Smooth muscle cell (in vitro differentiated cells): ENCODE results near the gene IQCH. TPM values are rescaled to one million over a fixed set of nuclear protein-coding genes. Genes with fewer than 3 reads are reported as not detected.

Source experiments
- DNase-seq: peaks from one replicate; lab custom pipeline; 2025; ENCODE audit not compliant: unreplicated experiment; lab: John Stamatoyannopoulos, UW
- H2AFZ ChIP-seq: fragments of 200-600 bp; sonication (generic); 2 replicates; pipeline ENCODE4 v1.6.0; 2016; ENCODE audit warnings: antibody characterized with exemption, low read depth, mild to moderate bottlenecking
- H3F3A ChIP-seq: fragments of 200-600 bp; sonication (generic); 2 replicates; pipeline ENCODE4 v1.6.0; 2017; ENCODE audit warnings: antibody characterized with exemption, low read depth
- H3K27ac ChIP-seq: fragments of 200-600 bp; sonication (generic); 2 replicates; pipeline ENCODE4 v1.5.1; 2016; ENCODE audit warnings: low read depth, mild to moderate bottlenecking
- H3K27me3 ChIP-seq: fragments of 200-600 bp; sonication (generic); 2 replicates; pipeline ENCODE4 v1.6.1; 2016; ENCODE audit warnings: low read depth, mild to moderate bottlenecking
- H3K36me3 ChIP-seq: fragments of 200-600 bp; sonication (generic); 2 replicates; pipeline ENCODE4 v1.5.1; 2016; ENCODE audit warnings: low read depth
- H3K4me1 ChIP-seq: fragments of 200-600 bp; sonication (generic); 2 replicates; pipeline ENCODE4 v1.5.1; 2016; ENCODE audit warnings: low read depth
- H3K4me2 ChIP-seq: fragments of 200-600 bp; sonication (generic); 2 replicates; pipeline ENCODE4 v1.6.0; 2016; ENCODE audit warnings: mild to moderate bottlenecking
- H3K4me3 ChIP-seq: fragments of 200-600 bp; sonication (generic); 2 replicates; pipeline ENCODE4 v1.5.1; 2016; ENCODE audit warnings: mild to moderate bottlenecking
- H3K79me2 ChIP-seq: fragments of 200-600 bp; sonication (generic); 2 replicates; pipeline ENCODE4 v1.6.0; 2016; ENCODE audit warnings: low read depth, mild to moderate bottlenecking
- H3K9ac ChIP-seq: fragments of 200-600 bp; sonication (generic); 2 replicates; pipeline ENCODE4 v1.6.0; 2016; ENCODE audit warnings: low read depth
- H3K9me3 ChIP-seq: fragments of 200-600 bp; sonication (generic); replicated peaks from 2 replicates; pipeline ENCODE4 v1.5.1; 2016; ENCODE audit warnings: low read depth
- H4K20me1 ChIP-seq: fragments of 200-600 bp; sonication (generic); 2 replicates; pipeline ENCODE4 v1.6.0; 2016; ENCODE audit warnings: low read depth
- WGBS: methylation state at CpG from one replicate; pipeline ENCODE4 v1.1.7; 2016; ENCODE audit warnings: low lambda C conversion rate; 5-methylcytosine and 5-hydroxymethylcytosine counted together
- polyA plus RNA-seq: library from polyadenylated mRNA; unstranded; fragments of >200 nt; fragmentation: Nextera tagmentation; extraction: Ambion mirVana; gene quantifications from 2 replicates; pipeline ENCODE4 v1.2.1, GENCODE V29; 2016
- total RNA-seq: library from RNA; depleted of rRNA; stranded (reverse); fragments of >200 nt; gene quantifications from 2 replicates; pipeline ENCODE4 v1.2.3, GENCODE V29; 2014
- TF ChIP-seq, protein P1 (sequence below): fragments of 200-600 bp; sonication (generic); IDR thresholded peaks from 2 replicates; pipeline ENCODE4 v1.5.1; 2017; ENCODE audit warnings: borderline replicate concordance, mild to moderate bottlenecking, antibody characterized with exemption; ENCODE audit not compliant: insufficient read depth, poor library complexity, severe bottlenecking

Gene IQCH
- total and polyA plus RNA-seq, 2 experiments from 2014 or later: 0.86 to 2.9 TPM

DNA sequence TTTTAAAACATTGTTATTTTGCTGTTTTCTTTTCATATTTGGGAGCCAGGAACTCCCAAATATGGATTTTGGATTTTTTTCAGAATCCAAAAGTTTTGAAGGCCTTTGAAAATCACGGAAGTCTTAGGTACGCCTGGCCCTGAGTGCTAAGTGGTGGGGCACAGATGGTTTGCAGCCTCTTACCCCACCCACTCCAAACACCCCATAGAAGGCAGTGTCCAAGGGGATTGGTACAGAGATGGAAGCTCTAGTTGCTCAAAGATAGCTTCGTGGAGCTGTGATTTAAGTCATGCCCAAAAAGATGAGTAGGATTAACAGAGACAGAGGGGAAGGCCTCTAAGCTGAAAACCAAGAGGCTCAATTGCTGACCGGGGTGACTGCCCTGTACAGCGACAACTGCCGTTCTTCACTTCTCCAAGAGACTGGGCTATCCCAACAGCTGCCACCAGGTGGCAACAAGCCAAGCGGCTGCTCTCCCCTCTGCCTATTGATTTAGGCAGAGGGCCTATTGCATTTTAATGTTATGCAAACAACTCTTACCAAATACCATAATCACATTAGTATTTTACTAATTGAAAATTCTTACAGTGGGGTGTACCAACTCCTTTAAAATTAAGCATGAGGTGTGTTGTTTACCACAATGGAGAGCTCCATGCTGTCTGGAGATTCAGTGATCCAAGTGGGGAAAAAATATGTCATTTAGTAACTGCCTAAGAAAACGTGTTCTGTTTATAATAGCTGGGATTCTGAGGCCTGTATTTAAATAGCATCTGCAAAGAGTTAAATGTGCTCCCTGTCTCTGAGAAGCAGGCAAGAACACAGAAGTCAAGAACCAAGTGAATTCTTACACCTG is 202.3 kb downstream of the IQCH start:
- TF ChIP-seq, protein P1, sequence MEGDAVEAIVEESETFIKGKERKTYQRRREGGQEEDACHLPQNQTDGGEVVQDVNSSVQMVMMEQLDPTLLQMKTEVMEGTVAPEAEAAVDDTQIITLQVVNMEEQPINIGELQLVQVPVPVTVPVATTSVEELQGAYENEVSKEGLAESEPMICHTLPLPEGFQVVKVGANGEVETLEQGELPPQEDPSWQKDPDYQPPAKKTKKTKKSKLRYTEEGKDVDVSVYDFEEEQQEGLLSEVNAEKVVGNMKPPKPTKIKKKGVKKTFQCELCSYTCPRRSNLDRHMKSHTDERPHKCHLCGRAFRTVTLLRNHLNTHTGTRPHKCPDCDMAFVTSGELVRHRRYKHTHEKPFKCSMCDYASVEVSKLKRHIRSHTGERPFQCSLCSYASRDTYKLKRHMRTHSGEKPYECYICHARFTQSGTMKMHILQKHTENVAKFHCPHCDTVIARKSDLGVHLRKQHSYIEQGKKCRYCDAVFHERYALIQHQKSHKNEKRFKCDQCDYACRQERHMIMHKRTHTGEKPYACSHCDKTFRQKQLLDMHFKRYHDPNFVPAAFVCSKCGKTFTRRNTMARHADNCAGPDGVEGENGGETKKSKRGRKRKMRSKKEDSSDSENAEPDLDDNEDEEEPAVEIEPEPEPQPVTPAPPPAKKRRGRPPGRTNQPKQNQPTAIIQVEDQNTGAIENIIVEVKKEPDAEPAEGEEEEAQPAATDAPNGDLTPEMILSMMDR: peak; percentile 92
- no peaks in the 10 kb centered on the region for H3F3A ChIP-seq
- H3K36me3 ChIP-seq: no peaks in the 10 kb centered on the region
- H3K9me3 ChIP-seq: no peaks in the 10 kb centered on the region
- no peak overlapping the region for H3K9ac ChIP-seq
- no peak overlapping the region for H2AFZ ChIP-seq
- no peaks in the 10 kb centered on the region for H4K20me1 ChIP-seq
- no peak overlapping the region for H3K4me3 ChIP-seq
- peak; percentile 25 for DNase-seq
- H3K4me1 ChIP-seq: no peaks in the 10 kb centered on the region
- peaks cover 7% of the 10 kb centered on the region for H3K27me3 ChIP-seq
- H3K4me2 ChIP-seq: no peak overlapping the region
- no peak overlapping the region for H3K27ac ChIP-seq
- 28% methylated on average over 8 of the region's 8 CpGs for WGBS
- H3K79me2 ChIP-seq: no peaks in the 10 kb centered on the region

DNA sequence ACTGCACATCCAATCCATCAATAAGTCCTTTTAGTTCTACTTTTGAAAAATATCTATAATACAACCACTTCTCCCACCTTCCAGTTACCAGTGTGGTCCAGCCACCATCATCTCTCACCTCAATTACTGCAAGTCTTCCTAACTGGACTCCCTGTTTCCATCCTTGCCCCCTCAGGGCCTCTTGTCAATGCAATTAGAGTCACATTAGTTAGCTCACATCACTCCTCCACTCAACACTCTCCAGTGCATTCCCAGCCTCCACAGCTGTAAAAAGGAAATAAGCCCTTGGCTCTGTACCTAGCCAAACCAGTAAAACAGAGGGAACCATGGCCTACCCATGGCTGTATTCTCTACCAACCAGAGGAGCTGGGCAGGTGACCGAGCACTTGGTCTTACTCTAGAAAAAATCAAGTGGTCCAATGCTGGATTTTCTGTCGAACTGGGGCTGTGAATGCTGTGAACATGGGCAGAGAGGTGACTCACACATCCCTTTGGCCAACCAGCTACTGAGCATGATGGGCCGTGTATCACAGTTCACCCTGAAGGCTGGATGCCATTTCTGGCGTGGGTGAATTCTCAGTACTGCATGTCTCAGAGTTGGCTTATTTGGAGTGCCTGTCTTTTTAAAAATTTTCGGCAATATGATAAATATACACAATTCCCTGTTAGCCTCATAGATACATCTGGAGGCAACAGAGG is 203.9 kb downstream of the IQCH start:
- Histone ChIP-seq H3F3A (no peaks in the 10 kb centered on the region), H3K36me3 (no peaks in the 10 kb centered on the region), H4K20me1 (no peaks in the 10 kb centered on the region), H2AFZ (no peak overlapping the region), H3K9ac (no peak overlapping the region), H3K27me3 (peaks cover 7% of the 10 kb centered on the region), H3K4me2 (no peak overlapping the region), H3K27ac (no peak overlapping the region), H3K4me1 (no peaks in the 10 kb centered on the region), H3K4me3 (no peak overlapping the region), H3K79me2 (no peaks in the 10 kb centered on the region), H3K9me3 (no peaks in the 10 kb centered on the region)
- DNase-seq: no peak
- TF ChIP-seq, protein P1: no peak
- 84% methylated on average over 5 of the region's 5 CpGs for WGBS

DNA sequence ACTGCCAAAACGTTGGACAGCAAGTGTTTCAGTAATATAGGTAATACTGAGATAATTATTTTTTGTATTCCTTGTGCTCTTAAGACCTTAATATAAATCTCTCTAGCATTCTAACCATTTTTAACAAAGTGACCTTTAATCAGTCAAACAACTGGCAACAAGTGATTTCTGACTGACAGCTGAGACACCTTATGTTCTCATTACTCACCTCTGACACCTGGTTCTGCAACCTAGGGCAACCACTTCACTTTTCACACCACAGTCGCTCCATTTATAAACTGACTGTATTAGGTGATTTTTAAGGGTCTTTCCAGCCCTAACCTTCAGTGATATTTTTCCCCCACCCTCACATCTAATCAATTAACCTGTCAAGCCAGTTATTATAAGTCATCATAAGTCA is 205.9 kb downstream of the IQCH start:
- Histone ChIP-seq H3K36me3 (no peaks in the 10 kb centered on the region), H3K27me3 (peaks cover 5% of the 10 kb centered on the region), H3F3A (no peaks in the 10 kb centered on the region), H4K20me1 (no peaks in the 10 kb centered on the region), H3K9me3 (no peaks in the 10 kb centered on the region), H3K9ac (no peak overlapping the region), H3K27ac (no peak overlapping the region), H2AFZ (no peak overlapping the region), H3K4me3 (no peak overlapping the region), H3K79me2 (no peaks in the 10 kb centered on the region), H3K4me2 (no peak overlapping the region), H3K4me1 (no peaks in the 10 kb centered on the region)
- DNase-seq: no peak
- TF ChIP-seq, protein P1: no peak
- WGBS: 78% methylated on average over 2 of the region's 2 CpGs
